IMR-90 (cell line): ENCODE data around the gene PHEX. TPM values are rescaled to one million over a fixed set of nuclear protein-coding genes. Genes with fewer than 3 reads are reported as not detected.

ENCODE experiments used
- ATAC-seq: fragments of 200-7000 bp; cut with Tn5 transposase; 2 replicates; pipeline ENCODE4 v1.9.1; 2020; ENCODE audit warnings: low read depth, mild to moderate bottlenecking, moderate library complexity
- BruUV-seq: library from RNA; stranded (reverse); fragments of 400-500 nt; replicated peaks from 2 replicates; lab custom pipeline; 2021; lab: Mats Ljungman, UMichigan
- CTCF ChIA-PET: fragments of 300-600 bp; formaldehyde crosslinking; extraction: SDS; loops from one replicate; lab custom pipeline; 2021; ENCODE audit warnings: antibody characterized with exemption; lab: Yijun Ruan, JAX
- POLR2A ChIA-PET: fragments of 300-600 bp; sonication (Branson Sonifier 250); formaldehyde crosslinking; loops from one replicate; lab custom pipeline; 2022; ENCODE audit warnings: antibody characterized with exemption; ENCODE audit not compliant: unreplicated experiment; lab: Charles Lee
- DNase-seq: peaks from one replicate; pipeline ENCODE4 v3.0.0; 2013
- H2AFZ ChIP-seq: replicated peaks from 2 replicates; pipeline ENCODE3; 2013; ENCODE audit warnings: low read length, mild to moderate bottlenecking; ENCODE audit not compliant: poor library complexity
- H2AK5ac ChIP-seq: 2 replicates; pipeline ENCODE4 v1.6.1; 2013; ENCODE audit warnings: low read depth, low read length, inconsistent platforms
- H2AK9ac ChIP-seq: replicated peaks from 2 replicates; pipeline ENCODE3; 2013; ENCODE audit warnings: mild to moderate bottlenecking, low read depth, low read length, moderate library complexity; ENCODE audit not compliant: poor library complexity
- H2BK120ac ChIP-seq: 2 replicates; pipeline ENCODE4 v1.6.1; 2013; ENCODE audit warnings: low read depth, low read length, inconsistent platforms
- H2BK15ac ChIP-seq: 3 replicates; pipeline ENCODE4 v1.6.1; 2013; ENCODE audit warnings: low read depth, low read length, inconsistent platforms
- H2BK20ac ChIP-seq: 2 replicates; pipeline ENCODE4 v1.6.1; 2013; ENCODE audit warnings: low read depth, mild to moderate bottlenecking, inconsistent platforms, low read length, moderate library complexity
- H2BK5ac ChIP-seq: 2 replicates; pipeline ENCODE4 v1.6.1; 2013; ENCODE audit warnings: mild to moderate bottlenecking, low read depth, low read length, inconsistent platforms; ENCODE audit not compliant: poor library complexity, severe bottlenecking
- H3K14ac ChIP-seq: replicated peaks from 2 replicates; pipeline ENCODE4 v1.6.1; 2013; ENCODE audit warnings: low read depth, low read length, inconsistent platforms
- H3K18ac ChIP-seq: 2 replicates; pipeline ENCODE4 v1.6.1; 2013; ENCODE audit warnings: low read depth, low read length, control low read depth
- H3K23ac ChIP-seq: 2 replicates; pipeline ENCODE4 v1.6.1; 2013; ENCODE audit warnings: low read depth, low read length, inconsistent platforms
- H3K27ac ChIP-seq: 2 replicates; pipeline ENCODE4 v1.5.1; 2013; ENCODE audit warnings: mild to moderate bottlenecking, control low read depth, low read length; ENCODE audit not compliant: insufficient read depth
- H3K27me3 ChIP-seq: 2 replicates; pipeline ENCODE4 v1.6.1; 2013; ENCODE audit warnings: low read length; ENCODE audit not compliant: control insufficient read depth, insufficient read depth
- H3K36me3 ChIP-seq: 2 replicates; pipeline ENCODE4 v1.6.1; 2013; ENCODE audit warnings: low read length, mixed read lengths; ENCODE audit not compliant: control insufficient read depth, insufficient read depth
- H3K4ac ChIP-seq: 2 replicates; pipeline ENCODE4 v1.6.1; 2013; ENCODE audit warnings: low read depth, low read length, inconsistent platforms
- H3K4me1 ChIP-seq: 2 replicates; pipeline ENCODE4 v1.6.1; 2013; ENCODE audit warnings: low read length, mixed read lengths; ENCODE audit not compliant: control insufficient read depth, insufficient read depth
- H3K4me2 ChIP-seq: 2 replicates; pipeline ENCODE4 v1.6.1; 2013; ENCODE audit warnings: low read depth, mild to moderate bottlenecking, control low read depth, low read length, moderate library complexity
- H3K4me3 ChIP-seq: 2 replicates; pipeline ENCODE4 v1.5.1; 2013; ENCODE audit warnings: low read depth, mild to moderate bottlenecking, control low read depth, low read length, moderate library complexity; ENCODE audit not compliant: insufficient read depth
- H3K56ac ChIP-seq: 2 replicates; pipeline ENCODE4 v1.6.1; 2013; ENCODE audit warnings: low read length, inconsistent platforms; ENCODE audit not compliant: insufficient read depth; ENCODE audit errors: extremely low read depth
- H3K79me1 ChIP-seq, 2 experiments: 2 replicates each; pipeline ENCODE4 v1.6.1; 2013; ENCODE audit warnings: low read length in 2 of 2, inconsistent platforms in 1 of 2, low read depth in 1 of 2
- H3K9ac ChIP-seq: 2 replicates; pipeline ENCODE4 v1.6.1; 2013; ENCODE audit warnings: low read depth, low read length, control low read depth
- H3K9me1 ChIP-seq: 2 replicates; pipeline ENCODE4 v1.6.1; 2013; ENCODE audit warnings: low read length, inconsistent platforms; ENCODE audit not compliant: insufficient read depth
- H3K9me3 ChIP-seq: 2 replicates; pipeline ENCODE4 v1.6.1; 2013; ENCODE audit warnings: low read length; ENCODE audit not compliant: control insufficient read depth, insufficient read depth
- H4K20me1 ChIP-seq: 2 replicates; pipeline ENCODE4 v1.6.1; 2013; ENCODE audit warnings: low read length, inconsistent platforms; ENCODE audit not compliant: insufficient read depth
- H4K5ac ChIP-seq: 2 replicates; pipeline ENCODE4 v1.6.1; 2013; ENCODE audit warnings: mild to moderate bottlenecking, low read depth, low read length, control low read depth
- H4K8ac ChIP-seq, 2 experiments: 2 replicates each; pipeline ENCODE4 v1.6.1; 2013; ENCODE audit warnings: low read depth in 2 of 2, low read length in 2 of 2, control low read depth in 1 of 2, inconsistent platforms in 1 of 2
- H4K91ac ChIP-seq: 2 replicates; pipeline ENCODE4 v1.6.1; 2013; ENCODE audit warnings: low read depth, low read length, inconsistent platforms; ENCODE audit not compliant: insufficient read depth
- BHLHE40 ChIP-seq: fragments of 150-350 bp; IDR thresholded peaks from 2 replicates; pipeline ENCODE4 v1.6.1; 2016; ENCODE audit warnings: mild to moderate bottlenecking, low read depth, low read length
- WGBS, 2 experiments: methylation state at CpG; one replicate each; pipeline versions ENCODE4 v1.1.5 to v1.1.7; 2013; ENCODE audit warnings: missing lambda C conversion rate in 2 of 2; ENCODE audit not compliant: insufficient read length in 1 of 2; ENCODE audit errors: extremely low coverage in 2 of 2; 5-methylcytosine and 5-hydroxymethylcytosine counted together
- dilution Hi-C: fragments of 300-500 bp; cut with HindIII; formaldehyde crosslinking; loops from one replicate; pipeline ENCODE4 v1.14.3; 2018; ENCODE audit warnings: low sequenced_read_pairs; ENCODE audit not compliant: unreplicated experiment
- in situ Hi-C: fragments of 300-500 bp; cut with MboI; formaldehyde crosslinking; loops from 3 replicates; pipeline ENCODE4 v1.14.3; 2019; ENCODE audit warnings: low sequenced_read_pairs, inconsistent platforms, mixed read lengths
- intact Hi-C: fragments of 100-400 bp; cut with micrococcal nuclease; formaldehyde crosslinking; loops from 2 replicates; pipeline ENCODE4 v1.10.0; 2022
- polyA plus RNA-seq, 3 experiments: library from polyadenylated mRNA; depleted of rRNA; stranded (reverse); fragments of >200 nt; gene quantifications; 2 replicates each; pipeline ENCODE4 v1.2.3, GENCODE V29; 2012; ENCODE audit warnings: low replicate concordance in 1 of 3
- total RNA-seq: library from RNA; depleted of rRNA; stranded (reverse); fragments of >200 nt; gene quantifications from 2 replicates; pipeline ENCODE4 v1.2.3, GENCODE V29; 2012

PHEX gene
- total and polyA plus RNA-seq, 2 of the 4 experiments (the other 2 are of a cell fraction): 0.10 to 0.18 TPM

- H3K4me2 ChIP-seq: no peak overlapping the region
- CTCF ChIA-PET: no interaction called here
Observed at GRCh38 chrX:22234380-22234779, 202.3 kb downstream of the PHEX start.

More at GRCh38 chrX:22234380-22234779, 202.3 kb downstream of the PHEX start:
- Histone ChIP-seq H3K4ac (no peak overlapping the region), H4K91ac (no peak overlapping the region), H2BK20ac (no peak overlapping the region), H2BK5ac (no peak overlapping the region), H4K20me1 (no peaks in the 10 kb centered on the region), H3K9ac (no peak overlapping the region), H3K56ac (no peak overlapping the region), H3K27me3 (no peaks in the 10 kb centered on the region), H3K79me1 (no peaks in the 10 kb centered on the region), H3K36me3 (no peaks in the 10 kb centered on the region), H4K5ac (no peak overlapping the region), H3K18ac (no peak overlapping the region), H2BK120ac (no peak overlapping the region), H3K9me3 (no peaks in the 10 kb centered on the region), H2AK9ac (no peak overlapping the region), H3K4me1 (no peaks in the 10 kb centered on the region), H3K4me3 (no peak overlapping the region), H3K14ac (no peak overlapping the region), H2AFZ (no peak overlapping the region), H3K27ac (no peak overlapping the region), H4K8ac (no peak overlapping the region), H2BK15ac (no peak overlapping the region), H2AK5ac (no peak overlapping the region), H3K23ac (no peak overlapping the region), H3K9me1 (no peaks in the 10 kb centered on the region)
- intact Hi-C loops (no loop called here), in situ Hi-C loops (no loop called here), dilution Hi-C loops (no loop called here)
- ATAC-seq (no peak), DNase-seq (no peak)
- no TSS peak for BruUV-seq
- TF ChIP-seq BHLHE40: no peak
- POLR2A ChIA-PET: no interaction called here
- 80% methylated on average over 1 of the region's 6 CpGs; no CpG with 5 or more reads in 1 of the 2 experiments for whole genome bisulfite sequencing, 2 experiments
